ENCODE results near the gene RIPPLY1. TPM values are rescaled to one million over a fixed set of nuclear protein-coding genes. Genes with fewer than 3 reads are reported as not detected.
A peak's percentile ranks its signal among the peaks of the same experiment; 100 is the strongest.

The RIPPLY1 gene, protein sequence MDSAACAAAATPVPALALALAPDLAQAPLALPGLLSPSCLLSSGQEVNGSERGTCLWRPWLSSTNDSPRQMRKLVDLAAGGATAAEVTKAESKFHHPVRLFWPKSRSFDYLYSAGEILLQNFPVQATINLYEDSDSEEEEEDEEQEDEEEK
- not detected for total RNA-seq

DNA sequence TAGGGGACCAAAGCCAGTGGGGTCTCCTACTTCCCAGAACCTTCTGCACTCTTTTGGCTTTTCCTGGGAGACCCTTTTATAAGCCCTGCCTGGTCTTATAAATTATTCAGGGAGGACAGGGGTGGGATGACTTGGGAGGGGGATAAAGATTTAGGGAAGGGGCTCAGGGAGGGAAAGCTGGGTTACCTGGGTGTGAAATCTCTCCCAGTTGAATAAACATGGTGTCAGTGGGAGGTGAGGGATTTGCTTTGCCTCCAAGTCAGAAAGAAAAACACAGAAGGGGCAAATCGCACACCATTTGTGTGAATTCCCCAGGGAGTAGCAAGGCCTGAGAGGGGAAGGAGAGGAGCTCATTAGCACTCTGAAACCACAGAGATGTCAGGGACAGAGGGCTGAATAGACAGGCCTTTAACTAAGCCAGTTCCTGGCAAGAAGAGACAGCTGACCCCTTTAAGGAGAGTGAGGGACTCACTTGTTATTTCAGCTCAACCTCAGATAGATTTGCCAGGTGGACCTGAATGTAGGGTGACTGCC is at the start of gene RIPPLY1:
Gene RIPPLY1, minus strand, starts transcription at position 51 of the 534 bp plus-strand sequence. CDS start 54 bp downstream, outside the sequence.
- Histone ChIP-seq H3K4me3 (no peak within 1 kb of the TSS), H3K27me3 (no peaks in the 10 kb centered on the region), H3K4me1 (peaks cover 0 to 8% (median 0%) of the 10 kb centered on the region in 4 donors), H3K9me3 (no peaks in the 10 kb centered on the region), H3K27ac (peak within 1 kb of the TSS in 2 of 4 donors; percentile 8 to 29), H3K36me3 (no peaks in the 10 kb centered on the region)
- DNase-seq (ENCODE audit: low spot score in 2 of 2): no peak
- 75% methylated on average over 1 of the region's 1 CpG for WGBS, 2 donors
- no peak for TF ChIP-seq POLR2A (IDR thresholded peaks at IDR 0.05)
- no peak for TF ChIP-seq EP300 (IDR thresholded peaks at IDR 0.05)
- TF ChIP-seq, protein P1, sequence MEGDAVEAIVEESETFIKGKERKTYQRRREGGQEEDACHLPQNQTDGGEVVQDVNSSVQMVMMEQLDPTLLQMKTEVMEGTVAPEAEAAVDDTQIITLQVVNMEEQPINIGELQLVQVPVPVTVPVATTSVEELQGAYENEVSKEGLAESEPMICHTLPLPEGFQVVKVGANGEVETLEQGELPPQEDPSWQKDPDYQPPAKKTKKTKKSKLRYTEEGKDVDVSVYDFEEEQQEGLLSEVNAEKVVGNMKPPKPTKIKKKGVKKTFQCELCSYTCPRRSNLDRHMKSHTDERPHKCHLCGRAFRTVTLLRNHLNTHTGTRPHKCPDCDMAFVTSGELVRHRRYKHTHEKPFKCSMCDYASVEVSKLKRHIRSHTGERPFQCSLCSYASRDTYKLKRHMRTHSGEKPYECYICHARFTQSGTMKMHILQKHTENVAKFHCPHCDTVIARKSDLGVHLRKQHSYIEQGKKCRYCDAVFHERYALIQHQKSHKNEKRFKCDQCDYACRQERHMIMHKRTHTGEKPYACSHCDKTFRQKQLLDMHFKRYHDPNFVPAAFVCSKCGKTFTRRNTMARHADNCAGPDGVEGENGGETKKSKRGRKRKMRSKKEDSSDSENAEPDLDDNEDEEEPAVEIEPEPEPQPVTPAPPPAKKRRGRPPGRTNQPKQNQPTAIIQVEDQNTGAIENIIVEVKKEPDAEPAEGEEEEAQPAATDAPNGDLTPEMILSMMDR (IDR thresholded peaks at IDR 0.05): no peak

DNA sequence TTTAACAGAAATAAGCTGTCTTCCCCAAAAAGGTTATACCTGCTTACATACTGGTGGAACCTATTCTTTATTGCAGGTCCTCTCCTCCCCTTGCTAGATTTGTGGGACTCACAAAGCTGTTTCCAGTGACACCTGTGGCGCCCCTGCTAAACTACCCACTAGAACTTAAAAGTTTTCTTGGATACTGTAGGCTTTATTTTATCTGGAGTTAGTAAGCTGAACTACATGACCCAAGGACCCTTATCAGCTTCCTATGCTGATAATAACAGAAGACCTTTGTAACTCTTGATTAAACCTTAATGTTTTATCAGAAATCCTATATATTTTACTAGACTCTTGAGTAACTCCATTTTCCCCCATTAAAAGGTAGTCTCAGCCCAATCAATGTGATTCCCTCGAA is 49.4 kb upstream of the RIPPLY1 start:
- 80 to 94% methylated on average over 2 of the region's 2 CpGs for WGBS, 2 donors
- no peak for TF ChIP-seq POLR2A (IDR thresholded peaks at IDR 0.05)
- TF ChIP-seq, protein P1 (IDR thresholded peaks at IDR 0.05): no peak
- TF ChIP-seq EP300 (IDR thresholded peaks at IDR 0.05): no peak
- DNase-seq (ENCODE audit: low spot score in 2 of 2): no peak
- peaks cover 0 to 4% of the 10 kb centered on the region in 2 donors for H3K27me3 ChIP-seq
- H3K36me3 ChIP-seq: peaks cover 0 to 12% (median 0%) of the 10 kb centered on the region in 3 donors
- no peak overlapping the region for H3K27ac ChIP-seq
- no peak overlapping the region for H3K4me3 ChIP-seq
- H3K9me3 ChIP-seq: no peaks in the 10 kb centered on the region
- H3K4me1 ChIP-seq: peaks cover 0 to 9% (median 0%) of the 10 kb centered on the region in 4 donors

DNA sequence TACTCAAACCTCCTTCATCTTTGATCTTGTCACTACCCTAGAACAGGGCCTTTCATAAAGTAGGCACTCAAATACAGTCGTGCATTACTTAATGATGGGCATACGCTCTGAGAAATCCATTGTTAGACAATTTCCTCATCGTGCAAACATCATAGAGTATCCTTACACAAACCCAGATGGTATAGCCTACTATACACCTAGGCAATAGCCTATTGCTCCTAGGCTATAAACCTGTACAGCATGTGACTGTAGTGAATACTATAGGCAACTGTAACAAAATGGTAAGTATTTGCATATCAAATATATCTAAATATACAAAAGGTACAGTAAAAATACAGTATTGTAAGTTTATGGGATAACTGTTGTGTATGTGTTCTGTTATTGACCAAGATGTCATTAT is 48.9 kb upstream of the RIPPLY1 start:
- peaks cover 0 to 12% (median 0%) of the 10 kb centered on the region in 3 donors for H3K36me3 ChIP-seq
- H3K27ac ChIP-seq: no peak overlapping the region
- 68 to 70% methylated on average over 3 of the region's 3 CpGs for WGBS, 2 donors
- H3K27me3 ChIP-seq: peaks cover 0 to 4% of the 10 kb centered on the region in 2 donors
- peaks cover 0 to 9% (median 0%) of the 10 kb centered on the region in 4 donors for H3K4me1 ChIP-seq
- TF ChIP-seq, protein P1 (IDR thresholded peaks at IDR 0.05): no peak
- no peak for TF ChIP-seq POLR2A (IDR thresholded peaks at IDR 0.05)
- no peak for TF ChIP-seq EP300 (IDR thresholded peaks at IDR 0.05)
- H3K9me3 ChIP-seq: no peaks in the 10 kb centered on the region
- DNase-seq (ENCODE audit: low spot score in 2 of 2): no peak
- no peak overlapping the region for H3K4me3 ChIP-seq

DNA sequence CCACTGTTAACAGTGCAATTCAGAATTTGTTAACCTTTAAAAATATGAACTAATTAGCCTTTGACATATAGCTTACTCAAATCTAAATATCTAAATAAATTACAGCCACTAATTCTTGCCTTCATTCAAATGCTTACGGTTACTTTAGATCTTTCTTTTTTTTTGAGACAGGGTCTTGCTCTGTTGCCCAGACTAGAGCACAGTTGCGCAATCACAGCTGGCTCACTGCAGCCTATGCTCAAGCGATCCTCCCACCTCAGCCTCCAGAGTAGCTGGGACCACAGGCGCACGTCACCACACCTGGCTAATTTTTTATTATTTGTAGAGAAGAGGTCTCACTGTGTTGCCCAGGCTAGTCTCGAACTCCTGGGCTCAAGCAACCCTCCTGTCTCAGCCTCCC is 48.1 kb upstream of the RIPPLY1 start:
- peaks cover 0 to 4% of the 10 kb centered on the region in 2 donors for H3K27me3 ChIP-seq
- 79 to 82% methylated on average over 6 of the region's 6 CpGs for WGBS, 2 donors
- H3K4me3 ChIP-seq: no peak overlapping the region

DNA sequence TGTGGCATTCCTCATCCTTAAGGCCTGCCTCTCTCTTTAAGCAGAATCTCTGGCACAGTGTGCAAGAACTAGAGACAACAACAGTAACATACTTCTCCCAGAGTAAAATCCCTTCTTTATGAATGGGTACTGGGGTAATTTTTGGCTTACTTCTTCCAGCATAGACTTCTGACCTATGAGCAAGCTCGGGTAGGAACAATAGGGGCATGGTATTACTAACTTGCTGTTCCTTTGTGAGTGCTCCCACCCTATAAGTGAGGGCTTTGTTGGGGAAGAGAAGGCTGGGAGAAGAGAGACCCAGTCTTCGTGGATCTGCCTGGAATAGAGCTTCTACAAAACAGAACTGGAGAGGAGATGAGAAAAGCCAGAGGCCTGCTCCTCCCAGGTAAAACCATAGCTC is 47.2 kb upstream of the RIPPLY1 start:
- no peaks in the 10 kb centered on the region for H3K36me3 ChIP-seq
- no peak for DNase-seq (ENCODE audit: low spot score in 2 of 2)
- TF ChIP-seq POLR2A (IDR thresholded peaks at IDR 0.05): no peak
- no peak for TF ChIP-seq EP300 (IDR thresholded peaks at IDR 0.05)
- H3K4me3 ChIP-seq: no peak overlapping the region
- H3K4me1 ChIP-seq: peaks cover 0 to 9% (median 0%) of the 10 kb centered on the region in 4 donors
- H3K27me3 ChIP-seq: peaks cover 0 to 4% of the 10 kb centered on the region in 2 donors
- H3K27ac ChIP-seq: peak overlapping the region in 2 of 4 donors; percentile 66 to 79
- WGBS, 2 donors: 38 to 50% methylated on average over 2 of the region's 2 CpGs
- H3K9me3 ChIP-seq: no peaks in the 10 kb centered on the region

More for the DNA sequence above, 48.1 kb upstream of the RIPPLY1 start:
- Histone ChIP-seq H3K36me3 (peaks cover 0 to 8% (median 0%) of the 10 kb centered on the region in 3 donors), H3K27ac (peak overlapping the region in 2 of 4 donors; percentile 65 to 66), H3K4me1 (peaks cover 0 to 9% (median 0%) of the 10 kb centered on the region in 4 donors), H3K9me3 (no peaks in the 10 kb centered on the region)
- TF ChIP-seq POLR2A (IDR thresholded peaks at IDR 0.05) (no peak), EP300 (IDR thresholded peaks at IDR 0.05) (no peak)
- TF ChIP-seq, protein P1 (IDR thresholded peaks at IDR 0.05): no peak
- no peak for DNase-seq (ENCODE audit: low spot score in 2 of 2)

Data from tibial nerve (tissue), 4 donors.